BE2C (cell line): Measurements from ENCODE around the gene VSTM1.

Source experiments
- DNase-seq: peaks from one replicate; pipeline ENCODE4 v3.0.0-alpha.2; 2020
- H3K27me3 ChIP-seq: fragments of 250-450 bp; sonication (Bioruptor Pico); 2 replicates; pipeline ENCODE4 v1.5.1; 2020; ENCODE audit warnings: mild to moderate bottlenecking
- H3K36me3 ChIP-seq: fragments of 250-450 bp; sonication (Bioruptor Pico); 2 replicates; pipeline ENCODE4 v1.5.1; 2020; ENCODE audit warnings: mild to moderate bottlenecking
- H3K4me1 ChIP-seq: fragments of 250-450 bp; sonication (Bioruptor Pico); 2 replicates; pipeline ENCODE4 v1.5.1; 2020
- H3K4me3 ChIP-seq: 2 replicates; pipeline ENCODE4 v1.5.1; 2011; ENCODE audit warnings: low read depth, low read length
- H3K9me3 ChIP-seq: fragments of 250-450 bp; sonication (Bioruptor Pico); 2 replicates; pipeline ENCODE4 v1.5.1; 2020
- TF ChIP-seq, protein P1 (sequence below): IDR thresholded peaks from 2 replicates; pipeline ENCODE4 v1.5.1; 2012; ENCODE audit warnings: mild to moderate bottlenecking, low read depth, low read length

Gene VSTM1

GRCh38 chr19:54095136-54095858, 31.6 kb upstream of the VSTM1 start:
- DNase-seq = no peak
- TF ChIP-seq, protein P1, sequence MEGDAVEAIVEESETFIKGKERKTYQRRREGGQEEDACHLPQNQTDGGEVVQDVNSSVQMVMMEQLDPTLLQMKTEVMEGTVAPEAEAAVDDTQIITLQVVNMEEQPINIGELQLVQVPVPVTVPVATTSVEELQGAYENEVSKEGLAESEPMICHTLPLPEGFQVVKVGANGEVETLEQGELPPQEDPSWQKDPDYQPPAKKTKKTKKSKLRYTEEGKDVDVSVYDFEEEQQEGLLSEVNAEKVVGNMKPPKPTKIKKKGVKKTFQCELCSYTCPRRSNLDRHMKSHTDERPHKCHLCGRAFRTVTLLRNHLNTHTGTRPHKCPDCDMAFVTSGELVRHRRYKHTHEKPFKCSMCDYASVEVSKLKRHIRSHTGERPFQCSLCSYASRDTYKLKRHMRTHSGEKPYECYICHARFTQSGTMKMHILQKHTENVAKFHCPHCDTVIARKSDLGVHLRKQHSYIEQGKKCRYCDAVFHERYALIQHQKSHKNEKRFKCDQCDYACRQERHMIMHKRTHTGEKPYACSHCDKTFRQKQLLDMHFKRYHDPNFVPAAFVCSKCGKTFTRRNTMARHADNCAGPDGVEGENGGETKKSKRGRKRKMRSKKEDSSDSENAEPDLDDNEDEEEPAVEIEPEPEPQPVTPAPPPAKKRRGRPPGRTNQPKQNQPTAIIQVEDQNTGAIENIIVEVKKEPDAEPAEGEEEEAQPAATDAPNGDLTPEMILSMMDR = no peak

DNA sequence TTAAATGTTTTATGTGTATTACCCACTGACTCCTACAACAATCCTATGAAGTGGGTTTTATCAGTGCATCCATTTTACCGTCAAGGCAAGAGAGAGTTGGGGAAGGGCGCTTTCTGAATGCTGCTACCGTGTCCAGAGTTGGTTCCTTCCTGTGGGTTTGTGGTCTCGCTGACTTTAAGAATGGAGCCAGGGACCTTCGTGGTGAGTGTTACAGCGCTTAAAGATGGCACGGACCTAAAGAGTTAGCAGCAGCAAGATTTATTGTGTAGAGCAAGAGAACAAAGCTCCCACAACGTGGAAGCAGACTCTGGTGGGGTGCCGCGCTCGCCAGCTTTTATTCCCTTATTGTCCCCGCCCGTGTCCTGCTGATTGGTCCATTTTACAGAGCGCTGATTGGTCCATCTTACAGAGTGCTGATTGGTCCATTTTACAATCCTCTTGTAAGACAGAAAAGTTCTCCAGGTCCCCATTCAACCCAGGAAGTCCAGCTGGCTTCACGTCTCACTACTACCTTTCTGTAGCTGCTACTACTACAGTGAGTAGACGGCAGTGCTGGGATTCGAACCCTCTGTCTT, 30.8 kb upstream of the VSTM1 start:
- no peaks in the 10 kb centered on the region for H3K4me1 ChIP-seq
- DNase-seq = no peak
- TF ChIP-seq, protein P1 = no peak
- no peaks in the 10 kb centered on the region for H3K36me3 ChIP-seq
- no peak overlapping the region for H3K4me3 ChIP-seq
- no peaks in the 10 kb centered on the region; the same call in 1 of the 2 replicates for H3K9me3 ChIP-seq
- peaks cover 20% of the 10 kb centered on the region for H3K27me3 ChIP-seq

More at GRCh38 chr19:54095136-54095858, 31.6 kb upstream of the VSTM1 start:
- H3K36me3 ChIP-seq = no peaks in the 10 kb centered on the region
- H3K9me3 ChIP-seq = no peaks in the 10 kb centered on the region; the same call in 1 of the 2 replicates
- H3K27me3 ChIP-seq = peaks cover 20% of the 10 kb centered on the region
- H3K4me1 ChIP-seq = no peaks in the 10 kb centered on the region
- no peak overlapping the region for H3K4me3 ChIP-seq

GRCh38 chr19:54084410-54084809, 20.7 kb upstream of the VSTM1 start:
- H3K9me3 ChIP-seq = peaks cover 3% of the 10 kb centered on the region
- no peaks in the 10 kb centered on the region for H3K36me3 ChIP-seq
- DNase-seq = no peak
- H3K27me3 ChIP-seq = peaks cover 3% of the 10 kb centered on the region; the same call in 1 of the 2 replicates
- H3K4me1 ChIP-seq = no peaks in the 10 kb centered on the region
- no peak overlapping the region for H3K4me3 ChIP-seq
- TF ChIP-seq, protein P1 = no peak

DNA sequence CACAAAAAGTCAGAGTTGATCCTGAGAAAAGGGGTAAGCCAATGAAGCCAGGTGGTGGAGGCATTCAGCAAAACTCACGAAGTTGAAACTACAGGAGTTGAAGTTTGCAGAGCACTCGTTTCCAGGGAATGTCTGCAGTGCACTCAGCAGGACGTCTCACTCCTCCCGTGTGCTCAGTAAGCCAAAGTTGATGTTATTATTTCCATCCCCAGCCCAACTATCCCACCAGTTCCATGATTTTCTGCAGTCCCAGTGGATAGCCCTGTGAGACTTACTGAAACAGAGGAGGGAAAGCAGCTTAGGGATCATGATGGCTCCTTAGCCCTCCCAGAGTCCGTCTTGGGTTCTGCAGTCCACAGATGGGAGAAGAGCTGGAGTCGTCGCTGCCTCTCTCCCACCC, 17.3 kb upstream of the VSTM1 start, which contains the start of gene TARM1:
Gene TARM1, minus strand, starts transcription at position 334 of the 400 bp plus-strand sequence. Its CDS starts 25 bp downstream, at position 309.
- TF ChIP-seq, protein P1 = no peak
- DNase-seq = no peak
- Histone ChIP-seq H3K36me3 (no peaks in the 10 kb centered on the region), H3K4me1 (no peaks in the 10 kb centered on the region), H3K4me3 (no peak within 1 kb of the TSS), H3K27me3 (no peaks in the 10 kb centered on the region), H3K9me3 (peaks cover 3% of the 10 kb centered on the region)

- Histone ChIP-seq H3K4me3 (no peak overlapping the region), H3K36me3 (no peaks in the 10 kb centered on the region), H3K4me1 (no peaks in the 10 kb centered on the region), H3K9me3 (peaks cover 3% of the 10 kb centered on the region), H3K27me3 (no peaks in the 10 kb centered on the region; the same call in 1 of the 2 replicates)
- TF ChIP-seq, protein P1 = no peak
- DNase-seq = no peak
Observed at GRCh38 chr19:54077334-54077733, 13.6 kb upstream of the VSTM1 start.

GRCh38 chr19:54074851-54075250, 11.2 kb upstream of the VSTM1 start:
- no peaks in the 10 kb centered on the region for H3K9me3 ChIP-seq
- TF ChIP-seq, protein P1 = no peak
- H3K27me3 ChIP-seq = no peaks in the 10 kb centered on the region; the same call in 1 of the 2 replicates
- no peaks in the 10 kb centered on the region for H3K4me1 ChIP-seq
- DNase-seq = no peak
- no peak overlapping the region for H3K4me3 ChIP-seq
- H3K36me3 ChIP-seq = no peaks in the 10 kb centered on the region
